NCI-H2107 (cell line): Measurements from ENCODE around the gene SLC28A1.
"Not testable (repeated sequence)": the region's sequence is repeated elsewhere in the genome, so short reads cannot be mapped to it uniquely, and the experiment has no call there.

ENCODE experiments used
- DNase-seq: peaks from one replicate; lab custom pipeline; 2025; lab: John Stamatoyannopoulos, UW

Gene SLC28A1, protein sequence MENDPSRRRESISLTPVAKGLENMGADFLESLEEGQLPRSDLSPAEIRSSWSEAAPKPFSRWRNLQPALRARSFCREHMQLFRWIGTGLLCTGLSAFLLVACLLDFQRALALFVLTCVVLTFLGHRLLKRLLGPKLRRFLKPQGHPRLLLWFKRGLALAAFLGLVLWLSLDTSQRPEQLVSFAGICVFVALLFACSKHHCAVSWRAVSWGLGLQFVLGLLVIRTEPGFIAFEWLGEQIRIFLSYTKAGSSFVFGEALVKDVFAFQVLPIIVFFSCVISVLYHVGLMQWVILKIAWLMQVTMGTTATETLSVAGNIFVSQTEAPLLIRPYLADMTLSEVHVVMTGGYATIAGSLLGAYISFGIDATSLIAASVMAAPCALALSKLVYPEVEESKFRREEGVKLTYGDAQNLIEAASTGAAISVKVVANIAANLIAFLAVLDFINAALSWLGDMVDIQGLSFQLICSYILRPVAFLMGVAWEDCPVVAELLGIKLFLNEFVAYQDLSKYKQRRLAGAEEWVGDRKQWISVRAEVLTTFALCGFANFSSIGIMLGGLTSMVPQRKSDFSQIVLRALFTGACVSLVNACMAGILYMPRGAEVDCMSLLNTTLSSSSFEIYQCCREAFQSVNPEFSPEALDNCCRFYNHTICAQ

DNA sequence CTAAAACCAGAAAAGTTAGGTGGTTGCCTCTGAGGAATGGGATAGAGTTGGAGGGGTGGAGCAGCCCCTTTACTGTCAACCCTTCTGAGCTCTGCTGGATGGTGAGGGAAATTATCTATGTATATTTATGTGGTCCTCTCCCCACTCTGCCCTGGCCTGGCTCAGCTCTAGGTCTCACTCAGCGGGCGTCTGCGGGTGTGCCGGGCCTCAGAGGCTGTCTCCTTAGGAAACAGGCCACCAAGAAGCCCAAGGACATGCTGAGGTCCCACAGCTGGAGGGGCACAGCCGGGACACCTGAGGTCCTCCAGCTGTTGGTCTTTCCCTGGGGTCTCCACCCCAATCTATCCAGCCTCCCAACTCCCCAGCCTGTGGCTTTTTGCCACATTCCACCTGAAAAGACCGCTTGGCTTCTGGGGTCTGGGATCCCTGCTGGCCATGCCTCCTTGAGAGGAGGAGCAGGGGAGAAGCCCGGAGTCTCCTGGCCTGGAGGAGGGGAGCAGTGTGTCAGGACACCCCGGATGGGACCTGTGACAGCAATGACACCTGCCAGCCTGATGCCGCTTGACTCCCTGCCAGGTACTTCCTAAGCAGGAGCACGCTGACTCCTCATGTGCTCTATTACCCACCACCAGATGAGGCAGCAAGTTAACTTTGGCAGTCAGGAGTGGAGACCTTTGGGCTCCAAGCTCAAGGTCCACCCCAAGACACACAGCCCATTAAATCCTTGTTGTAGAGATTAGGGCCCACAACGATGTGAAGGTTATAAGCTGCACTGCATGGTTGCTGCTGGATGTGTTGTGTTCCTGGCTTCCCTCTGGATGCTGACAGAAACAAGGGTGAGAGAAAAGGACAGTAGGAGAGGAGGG, at the start of gene SLC28A1:
Gene SLC28A1, plus strand, starts transcription at position 747 of the 866 bp plus-strand sequence. CDS start 3,099 bp downstream, outside the sequence.
- DNase-seq = no peak

DNA sequence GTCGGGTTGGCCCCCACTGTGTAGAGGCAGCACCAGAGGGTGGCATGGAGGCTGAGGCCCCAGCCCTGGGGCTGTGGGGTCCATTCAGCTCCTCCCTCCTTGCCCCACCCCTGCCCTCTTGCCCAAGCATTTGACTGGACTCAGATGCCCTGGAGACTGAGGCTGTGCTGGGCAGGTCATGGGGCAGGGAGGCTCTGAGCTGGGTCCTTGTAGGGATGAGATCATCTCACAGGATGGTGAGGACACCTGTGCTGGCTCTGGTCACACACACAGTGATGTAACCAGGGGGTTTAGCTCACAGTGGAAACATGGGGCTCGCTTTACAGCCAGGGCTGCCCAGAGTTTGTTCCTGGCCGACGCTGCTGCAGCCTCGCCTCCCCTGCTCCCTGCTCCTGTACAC, 49.5 kb upstream of the SLC28A1 start:
- no peak for DNase-seq

- no peak for DNase-seq
These were observed 48.7 kb upstream of the SLC28A1 start for GRCh38 chr15:84835661-84836337.

- no peak for DNase-seq
These were observed 47.6 kb upstream of the SLC28A1 start for GRCh38 chr15:84836844-84837243.

DNA sequence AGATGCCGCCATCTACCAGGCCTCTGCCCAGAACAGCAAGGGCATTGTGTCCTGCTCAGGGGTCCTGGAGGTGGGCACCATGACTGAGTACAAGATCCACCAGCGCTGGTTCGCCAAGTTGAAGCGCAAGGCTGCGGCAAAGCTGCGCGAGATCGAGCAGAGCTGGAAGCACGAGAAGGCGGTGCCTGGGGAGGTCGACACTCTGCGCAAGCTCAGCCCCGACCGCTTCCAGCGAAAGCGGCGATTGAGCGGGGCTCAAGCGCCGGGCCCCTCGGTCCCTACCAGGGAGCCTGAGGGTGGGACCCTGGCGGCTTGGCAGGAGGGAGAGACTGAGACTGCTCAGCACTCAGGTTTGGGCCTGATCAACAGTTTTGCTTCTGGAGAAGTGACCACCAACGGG, 44.7 kb upstream of the SLC28A1 start:
- no peak for DNase-seq

- no peak for DNase-seq
These were observed 44.2 kb upstream of the SLC28A1 start for GRCh38 chr15:84840255-84840654.

DNA sequence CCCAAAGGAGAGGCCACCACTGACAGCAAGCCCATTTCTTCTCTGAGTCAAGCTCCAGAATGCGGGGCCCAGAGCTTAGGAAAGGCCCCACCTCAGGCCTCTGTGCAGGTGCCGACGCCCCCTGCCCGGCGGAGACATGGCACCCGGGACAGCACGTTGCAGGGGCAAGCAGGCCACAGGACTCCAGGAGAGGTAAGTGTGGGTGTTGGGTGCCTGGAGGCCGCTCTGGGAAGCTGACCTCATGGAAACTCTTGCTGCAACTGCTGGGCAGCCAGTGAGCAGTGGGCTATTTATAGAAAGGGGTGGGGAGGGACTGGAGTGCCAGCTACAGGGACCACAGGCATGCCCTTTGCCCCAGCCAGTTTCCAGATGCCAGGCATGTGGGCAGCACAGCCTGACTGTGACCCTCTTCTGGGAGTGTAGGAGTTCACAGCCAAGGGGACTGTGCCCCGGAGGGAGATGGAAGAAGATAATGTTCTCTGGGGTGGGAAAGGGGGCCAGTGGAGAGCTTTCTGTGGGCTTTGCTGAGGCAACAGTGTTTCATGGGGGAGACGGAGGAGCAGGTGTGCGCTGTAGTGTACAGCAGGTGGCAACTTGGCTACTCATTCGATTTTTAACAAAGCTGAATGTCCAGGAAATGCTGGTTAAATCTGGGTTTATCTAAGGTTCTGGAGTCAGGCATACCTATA, 43.6 kb upstream of the SLC28A1 start:
- no peak for DNase-seq

GRCh38 chr15:84842781-84843180, 41.7 kb upstream of the SLC28A1 start:
- DNase-seq = no peak

DNA sequence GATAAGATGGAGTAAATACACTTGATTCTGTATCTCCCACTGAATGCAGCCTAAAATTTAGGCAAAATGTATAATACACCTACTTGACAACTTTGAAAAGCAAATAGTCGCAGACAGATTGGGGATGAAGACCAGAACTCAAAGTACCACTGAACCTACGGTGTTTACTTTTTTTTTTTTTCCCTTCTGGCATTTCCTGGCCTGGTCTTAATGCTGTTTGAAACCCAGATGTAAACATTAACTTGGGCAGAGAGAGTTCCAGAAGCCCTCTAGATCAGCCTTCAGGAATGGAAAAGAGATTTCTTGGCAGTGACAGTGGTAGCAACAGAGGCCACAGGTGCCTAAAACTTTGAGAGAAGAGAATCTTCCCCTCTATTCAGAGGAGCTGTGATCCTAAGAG, 39.5 kb upstream of the SLC28A1 start:
- no peak for DNase-seq

DNA sequence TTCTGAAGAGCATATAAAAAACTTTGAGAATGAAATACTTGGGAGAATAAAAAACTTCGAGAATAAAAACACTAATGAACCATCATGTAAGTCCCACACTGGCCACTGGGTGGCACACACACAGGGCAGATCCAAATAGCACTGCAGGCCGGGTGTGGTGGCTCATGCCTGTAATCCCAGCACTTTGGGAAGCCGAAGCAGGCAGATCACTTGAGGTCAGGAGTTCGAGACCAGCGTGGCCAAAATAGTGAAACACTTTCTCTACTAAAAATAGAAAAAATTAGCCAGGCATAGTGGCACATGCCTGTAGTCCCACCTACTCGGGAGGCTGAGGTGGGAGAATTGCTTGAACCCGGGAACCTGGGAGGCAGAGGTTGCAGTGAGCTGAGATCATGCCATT, 38.8 kb upstream of the SLC28A1 start:
- not testable (repeated sequence) for DNase-seq

DNA sequence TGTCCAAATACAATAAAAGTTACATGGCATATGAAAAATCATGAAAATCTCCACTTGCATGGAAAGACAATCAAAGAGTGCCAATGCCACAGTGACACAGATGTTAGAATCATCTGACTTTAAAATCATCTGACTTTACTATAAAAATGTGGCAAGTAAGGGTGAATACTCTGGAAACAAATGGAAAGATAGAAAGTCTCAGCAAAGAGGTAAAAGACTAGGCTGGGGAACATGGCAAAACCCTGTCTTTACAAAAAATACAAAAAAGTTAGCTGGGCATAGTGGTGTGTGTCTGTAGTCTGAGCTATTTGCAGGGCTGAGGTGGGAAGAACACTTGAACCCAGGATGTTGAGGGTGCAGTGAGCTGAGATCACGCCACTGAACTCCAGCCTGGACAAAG, 38.2 kb upstream of the SLC28A1 start:
- no peak for DNase-seq

DNA sequence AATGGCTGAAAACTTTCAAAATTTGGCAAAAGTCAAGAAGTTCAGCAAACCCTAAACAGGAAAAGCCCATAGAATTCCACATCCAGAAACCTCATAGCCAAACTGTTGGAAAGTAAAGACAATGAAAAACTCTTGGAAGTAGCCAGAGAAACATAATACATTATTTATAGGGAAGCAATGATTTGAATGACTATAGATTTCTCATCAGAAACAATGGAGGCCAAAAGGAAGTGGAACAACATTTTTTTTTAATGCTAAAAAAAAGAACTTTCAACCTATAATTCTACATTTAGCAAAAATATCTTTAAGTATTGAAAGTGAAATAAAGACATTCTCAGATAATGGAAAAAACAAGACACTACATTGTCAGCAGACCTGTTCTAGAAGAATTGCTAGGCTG, 37.1 kb upstream of the SLC28A1 start:
- DNase-seq = no peak

- no peak for DNase-seq
These were observed 32.2 kb upstream of the SLC28A1 start for GRCh38 chr15:84852212-84852611.

- DNase-seq = no peak
These were observed 29.3 kb upstream of the SLC28A1 start for GRCh38 chr15:84855136-84855535.

DNA sequence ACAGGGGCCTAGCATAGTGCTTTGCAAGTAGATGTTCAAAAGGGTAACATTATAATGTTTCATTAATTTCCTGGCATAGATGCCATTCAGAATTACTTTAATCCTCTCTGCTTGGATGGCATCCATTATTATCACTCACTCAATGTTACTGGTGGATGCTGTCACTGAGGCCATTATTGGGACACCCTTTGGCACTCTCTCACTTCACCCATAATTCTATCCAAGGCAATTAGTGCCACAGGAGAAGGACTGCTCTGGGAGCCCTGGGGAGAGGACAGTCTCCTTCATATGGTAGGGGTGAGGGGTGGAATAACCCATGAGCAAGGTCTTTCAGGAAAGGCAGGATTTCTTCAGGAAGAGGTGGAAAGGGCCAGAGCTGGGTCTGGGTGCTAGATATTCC, 28.7 kb upstream of the SLC28A1 start:
- no peak for DNase-seq

GRCh38 chr15:84856731-84857417, 27.6 kb upstream of the SLC28A1 start:
- no peak for DNase-seq

GRCh38 chr15:84857418-84858004, 27.0 kb upstream of the SLC28A1 start:
- DNase-seq = no peak

DNA sequence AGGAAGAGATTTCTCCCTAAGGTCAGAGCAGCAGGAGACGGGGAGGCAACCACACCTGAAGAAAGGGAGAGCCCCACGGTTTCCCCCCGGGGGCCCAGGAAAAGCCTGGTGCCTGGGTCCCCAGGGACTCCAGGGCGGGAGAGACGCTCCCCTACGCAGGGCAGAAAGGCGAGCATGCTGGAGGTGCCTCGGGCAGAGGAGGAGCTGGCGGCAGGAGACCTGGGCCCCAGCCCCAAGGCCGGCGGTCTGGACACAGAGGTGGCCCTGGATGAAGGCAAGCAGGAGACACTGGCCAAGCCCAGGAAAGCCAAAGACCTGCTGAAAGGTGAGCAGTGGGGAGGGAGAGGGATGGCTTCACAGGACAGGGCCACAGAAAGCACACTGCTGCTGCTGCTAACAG, 26.2 kb upstream of the SLC28A1 start:
- no peak for DNase-seq

DNA sequence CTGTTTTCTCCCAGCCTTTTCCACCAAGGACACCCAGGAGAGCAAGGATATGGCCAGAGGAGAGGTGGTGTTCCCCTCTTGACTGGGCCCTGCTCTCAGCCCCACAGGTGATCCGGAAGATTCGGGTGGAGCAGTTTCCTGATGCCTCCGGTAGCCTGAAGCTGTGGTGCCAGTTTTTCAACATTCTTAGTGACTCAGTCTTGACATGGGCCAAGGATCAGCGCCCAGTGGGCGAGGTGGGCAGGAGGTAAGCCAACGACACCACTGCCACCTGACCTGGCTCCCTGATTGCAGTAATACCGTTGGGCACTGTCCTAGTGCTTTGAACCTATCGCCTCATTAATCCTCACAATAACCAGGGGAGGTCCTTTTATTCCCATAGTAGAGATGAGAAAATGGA, 25.3 kb upstream of the SLC28A1 start:
- DNase-seq = no peak

- DNase-seq = no peak
These were observed 24.8 kb upstream of the SLC28A1 start for GRCh38 chr15:84859651-84860050.
